Hippocampal formation (tissue), 2 donors: ENCODE results near the gene QKI.

ENCODE experiments used
- DNase-seq, 2 donors: peaks; one replicate each; lab custom pipeline; 2025; lab: John Stamatoyannopoulos, UW

Gene QKI

DNA sequence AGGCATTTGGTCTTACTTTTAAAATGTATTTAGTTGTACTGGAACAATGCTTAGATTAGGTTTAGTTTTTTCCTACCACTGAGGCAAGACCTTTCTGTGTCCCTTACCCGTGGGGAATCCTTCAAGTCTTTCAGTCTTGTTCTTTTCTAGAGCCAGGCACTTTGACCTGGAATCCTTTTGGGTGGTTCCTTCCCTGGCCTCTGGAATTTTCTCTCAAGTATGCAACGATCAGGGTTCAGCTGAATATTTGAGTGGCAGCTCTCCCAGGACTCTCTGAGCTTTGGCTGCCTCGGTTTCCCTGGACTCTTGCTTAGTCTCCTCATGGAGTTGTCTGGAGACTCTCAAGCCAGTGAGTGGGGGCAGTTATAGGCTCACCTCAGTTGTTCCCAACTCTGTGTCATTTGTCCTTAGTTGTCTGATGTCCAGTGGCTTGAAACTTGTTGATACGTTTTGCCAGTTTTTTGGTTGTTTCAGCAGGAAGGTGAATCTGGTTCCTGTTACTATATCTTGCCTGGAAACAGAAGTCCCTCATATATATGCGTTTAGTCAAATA is 118.1 kb downstream of the QKI start:
- no peak for DNase-seq

DNA sequence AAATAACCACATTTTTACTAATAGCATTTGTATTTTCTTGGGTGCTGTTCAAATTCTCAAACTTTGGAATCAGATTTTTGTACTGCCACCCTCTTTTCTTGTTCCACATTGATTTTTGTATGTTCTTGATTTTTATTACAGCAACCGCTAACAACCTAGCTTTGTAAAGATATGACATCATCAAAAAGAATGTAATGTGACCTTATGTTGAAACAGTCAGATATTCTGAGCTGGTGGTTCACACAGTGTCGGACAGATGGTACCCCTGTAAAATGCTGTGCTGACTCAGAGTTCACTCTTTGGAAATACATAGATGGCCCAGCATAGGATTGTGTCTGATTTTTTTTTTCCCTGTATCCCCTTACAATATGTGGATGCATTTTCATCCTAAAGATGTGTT is 118.9 kb downstream of the QKI start:
- no peak for DNase-seq

DNA sequence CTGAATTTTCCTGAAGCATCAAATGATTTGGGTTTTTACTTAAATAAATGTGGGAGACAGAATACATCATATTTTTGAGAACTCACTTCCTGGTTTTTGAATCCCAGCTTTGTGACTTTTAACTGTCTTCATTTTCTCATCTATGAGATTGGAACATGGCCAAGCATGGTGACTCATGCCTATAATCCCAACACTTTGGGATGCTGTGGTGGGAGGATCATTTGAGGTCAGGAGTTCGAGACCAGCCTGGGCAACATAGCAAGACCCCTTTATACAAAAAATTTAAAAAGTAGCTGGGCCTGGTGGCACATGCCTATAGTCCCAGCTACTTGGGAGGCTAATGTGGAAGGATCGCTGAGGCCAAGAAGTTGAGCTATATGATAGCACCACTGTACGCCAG is 122.3 kb downstream of the QKI start:
- no peak for DNase-seq

DNA sequence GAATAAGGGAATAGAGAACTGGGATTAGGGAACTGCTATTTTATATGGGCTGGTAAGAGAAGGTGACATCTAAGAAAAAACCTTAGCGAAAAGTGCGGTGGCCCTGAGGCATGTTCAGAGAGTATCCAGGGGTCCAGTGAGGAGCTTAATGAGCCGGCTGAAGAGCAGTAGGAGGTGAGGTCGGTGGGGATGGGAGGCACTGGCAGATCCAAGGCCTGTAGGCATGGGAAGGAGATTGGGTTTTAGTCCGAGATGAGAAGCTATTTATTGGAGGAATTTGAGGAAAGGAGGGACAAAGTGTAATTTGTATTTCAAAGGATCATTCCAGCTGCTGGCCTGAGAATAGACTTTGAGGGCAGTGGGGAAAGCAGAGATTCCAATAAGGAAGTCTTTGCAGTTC is 123.8 kb downstream of the QKI start:
- DNase-seq, result no peak

DNA sequence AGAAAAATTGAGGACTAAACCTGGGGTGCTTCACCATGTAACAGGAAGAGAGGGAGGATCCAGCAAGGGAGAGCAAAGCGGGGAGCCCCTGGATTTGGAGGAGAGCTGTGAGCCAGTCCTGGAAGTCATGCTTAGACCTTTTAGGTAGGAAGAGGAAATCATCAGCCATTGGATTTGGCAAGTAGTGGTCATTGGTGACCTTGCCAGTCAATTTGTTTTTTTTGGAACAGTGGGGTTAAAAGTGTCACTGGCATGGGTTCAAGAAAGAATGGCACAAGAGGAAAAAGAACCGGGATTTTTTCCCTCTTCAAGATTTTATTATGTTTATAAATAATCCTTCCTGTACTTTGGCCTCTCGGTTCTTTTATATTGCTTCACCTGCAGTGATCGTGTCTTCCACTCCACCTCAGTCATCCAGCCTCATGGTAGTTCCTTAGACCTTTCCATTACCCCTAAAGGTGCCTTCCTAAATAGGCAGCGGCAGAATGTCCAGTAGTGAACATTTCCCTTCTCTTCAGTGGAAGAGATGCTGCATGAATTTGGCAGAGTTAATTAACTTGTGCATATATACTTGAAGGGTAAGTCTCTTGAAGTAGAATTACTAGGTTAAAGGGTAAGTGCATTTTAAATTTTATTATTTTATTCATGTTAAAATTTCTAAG is 124.7 kb downstream of the QKI start:
- DNase-seq, result no peak

DNA sequence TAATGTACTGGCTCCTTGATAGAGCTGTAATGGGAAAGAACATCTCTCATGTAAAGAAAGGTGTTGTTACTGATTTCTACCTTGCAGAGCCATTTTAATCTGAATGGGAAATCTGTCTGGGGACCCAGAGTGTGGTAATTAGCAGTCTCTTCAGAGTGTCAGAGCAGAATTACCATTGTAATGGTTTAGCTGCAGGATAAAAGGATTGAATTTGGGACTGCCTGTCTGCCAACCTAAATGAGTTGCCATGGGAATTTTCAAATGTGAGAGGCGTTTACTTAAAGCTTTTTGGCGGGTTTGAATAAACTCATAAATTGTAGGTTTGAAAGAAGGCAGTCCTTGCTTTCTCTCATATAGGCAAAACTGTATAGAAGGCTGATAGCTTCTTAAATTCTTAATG is 128.8 kb downstream of the QKI start:
- peak in 1 of 2 donors; percentile 26 for DNase-seq

DNA sequence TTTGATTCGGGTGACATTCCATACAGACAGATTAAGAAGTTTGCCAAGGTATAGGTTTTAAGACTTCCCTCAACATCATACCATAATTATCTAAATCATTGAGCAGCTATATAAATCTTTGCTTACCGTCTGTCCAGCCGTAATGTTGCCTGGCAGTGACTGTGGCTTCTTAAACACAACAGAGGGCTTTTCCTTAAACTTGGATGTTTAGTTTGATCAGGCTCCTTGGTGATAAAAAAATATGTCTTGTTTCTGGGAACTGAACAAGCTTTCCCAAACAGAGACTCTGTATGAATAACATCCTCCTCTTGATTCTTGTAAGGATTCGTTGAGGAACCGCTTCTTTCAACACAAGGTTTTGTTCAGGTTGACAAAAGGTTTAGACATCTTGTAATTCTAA is 130.9 kb downstream of the QKI start:
- no peak for DNase-seq

DNA sequence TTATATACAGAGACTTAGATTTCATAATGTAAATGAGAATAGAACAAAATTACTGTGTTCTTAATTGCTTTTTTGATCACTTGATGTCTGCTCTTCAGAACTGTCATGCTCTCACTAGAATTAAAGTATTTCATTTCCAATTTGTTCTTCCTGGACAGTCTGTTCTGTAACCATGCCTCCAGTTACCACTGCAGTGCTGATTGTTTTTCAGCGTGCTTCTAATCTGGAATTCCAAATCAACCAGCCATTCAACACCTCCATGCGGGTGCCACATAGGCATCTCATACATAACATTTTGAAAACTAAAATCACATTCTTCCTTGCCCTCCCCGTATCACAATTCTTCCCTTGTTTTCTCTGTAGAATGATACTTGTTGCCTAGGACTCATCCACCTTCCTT is 132.8 kb downstream of the QKI start:
- DNase-seq, result no peak

DNA sequence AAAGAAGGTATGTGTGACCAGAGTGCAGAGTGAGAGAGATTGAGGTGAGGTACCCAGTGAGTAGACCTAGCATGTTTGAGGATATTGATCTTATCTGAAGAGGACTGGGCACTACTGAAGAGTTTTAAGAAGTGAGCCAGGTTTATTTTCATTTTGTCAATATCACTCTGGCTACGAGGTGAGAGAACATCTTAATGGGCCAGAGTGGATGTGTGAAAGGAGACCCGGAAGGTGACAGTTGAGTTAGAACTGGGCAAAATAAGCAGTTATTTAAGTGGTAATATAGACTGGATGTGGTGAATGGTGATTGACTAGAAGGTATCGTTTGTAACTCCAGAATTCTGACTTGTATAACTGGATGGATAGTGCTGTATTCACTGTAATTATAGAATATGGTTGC is 134.1 kb downstream of the QKI start:
- DNase-seq, result no peak

DNA sequence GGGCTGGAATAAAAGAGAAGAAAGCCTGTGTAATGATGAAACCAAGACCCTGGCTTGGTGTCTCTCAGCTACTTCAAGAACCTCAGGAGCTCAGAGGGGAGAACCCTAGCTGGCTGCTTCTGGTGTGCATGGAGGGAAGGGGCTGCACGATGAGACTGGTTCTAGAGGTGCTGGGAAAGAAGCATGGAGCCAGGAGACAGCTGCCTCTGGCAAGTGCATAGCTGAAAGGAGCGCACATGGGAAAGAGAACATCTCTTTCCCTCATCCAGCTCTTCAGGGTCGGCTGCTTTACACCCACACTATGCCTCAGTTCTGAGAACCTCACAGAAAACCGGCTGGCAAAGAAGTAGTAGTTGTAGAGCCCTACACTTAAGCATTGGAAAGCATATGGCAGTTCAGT is 139.5 kb downstream of the QKI start:
- no peak for DNase-seq

DNA sequence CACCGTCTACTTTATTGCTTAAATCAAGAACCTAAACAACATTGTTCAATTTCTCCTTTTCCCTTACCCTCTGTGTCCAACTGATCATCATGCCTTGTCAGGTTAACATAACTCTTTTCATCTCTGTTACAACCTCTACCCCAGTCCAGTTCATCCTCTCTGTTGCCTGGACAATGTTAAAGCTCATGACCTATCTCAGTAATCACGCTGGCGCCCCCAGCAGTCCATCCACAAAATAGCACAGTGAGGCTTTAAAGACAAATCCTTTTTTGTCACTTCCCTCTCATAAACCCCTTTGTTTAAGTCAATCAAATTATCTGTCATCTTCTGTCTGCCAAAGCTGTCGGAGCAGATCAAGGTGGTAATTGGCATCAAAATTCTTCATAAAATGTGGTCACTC is 140.1 kb downstream of the QKI start:
- no peak for DNase-seq

DNA sequence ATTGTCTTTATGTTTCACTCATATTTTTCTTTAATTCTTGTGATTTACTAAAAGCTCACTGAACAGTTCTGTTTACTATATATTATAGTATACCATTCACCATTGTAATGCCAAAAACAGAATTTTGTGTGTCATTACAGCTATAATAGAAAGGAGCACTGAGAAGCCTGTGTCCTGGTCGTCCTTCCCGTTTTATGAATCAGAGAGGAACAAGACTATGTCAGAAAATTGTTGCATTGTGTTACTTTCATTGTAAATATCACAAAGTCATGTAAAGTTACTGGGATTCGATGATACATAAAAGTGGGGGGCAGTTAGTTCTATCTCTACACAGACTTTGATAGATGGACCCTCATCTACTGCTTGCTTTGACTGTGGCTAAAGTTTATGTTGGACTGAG is 145.1 kb downstream of the QKI start:
- DNase-seq, result no peak

DNA sequence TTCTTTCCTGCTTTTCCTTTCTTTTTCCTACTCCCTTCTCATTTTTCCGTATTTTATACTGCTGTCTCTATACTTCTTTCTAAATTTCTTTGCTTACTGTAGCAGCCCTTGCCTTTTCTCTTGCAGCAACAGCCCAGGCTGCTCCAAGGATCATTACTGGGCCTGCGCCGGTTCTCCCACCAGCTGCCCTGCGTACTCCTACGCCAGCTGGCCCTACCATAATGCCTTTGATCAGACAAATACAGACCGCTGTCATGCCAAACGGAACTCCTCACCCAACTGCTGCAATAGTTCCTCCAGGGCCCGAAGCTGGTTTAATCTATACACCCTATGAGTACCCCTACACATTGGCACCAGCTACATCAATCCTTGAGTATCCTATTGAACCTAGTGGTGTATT is 148.8 kb downstream of the QKI start:
- no peak for DNase-seq

DNA sequence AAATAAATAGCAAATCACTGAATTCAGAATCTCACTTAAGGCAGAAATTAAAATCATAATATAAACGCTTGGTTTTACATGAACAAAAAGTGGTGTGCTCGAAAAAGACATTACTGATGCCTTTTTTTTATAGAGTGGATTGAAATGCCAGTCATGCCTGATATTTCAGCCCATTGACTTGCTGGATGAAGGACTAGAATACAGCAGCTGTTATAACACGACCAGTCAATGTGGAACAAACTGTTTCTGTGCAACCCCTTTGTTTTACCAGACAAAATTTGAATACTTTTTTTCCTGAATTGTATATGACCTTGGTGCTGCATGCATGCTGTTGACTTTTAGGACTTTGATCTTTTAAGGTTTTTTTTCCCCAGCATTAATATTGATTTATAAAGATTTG is 150.0 kb downstream of the QKI start:
- DNase-seq, result no peak

DNA sequence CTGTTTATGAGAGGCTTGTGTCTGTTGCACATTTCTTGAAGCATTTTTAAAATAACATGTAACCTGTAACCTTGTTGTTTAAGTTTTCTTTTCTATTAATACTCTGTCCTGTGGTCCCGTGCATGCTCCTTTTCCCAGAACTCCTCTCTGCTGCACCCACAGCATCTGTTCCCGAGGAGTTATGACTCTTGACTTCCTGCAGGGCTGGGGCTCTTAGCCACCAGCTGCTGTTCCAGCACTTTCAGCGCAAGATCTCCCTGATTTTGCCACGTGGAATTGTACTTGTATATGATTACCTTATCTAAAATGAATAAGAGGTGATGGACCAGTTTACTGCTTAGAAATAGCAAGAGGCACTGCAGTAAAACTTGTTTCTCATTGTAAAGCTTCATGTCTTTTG is 150.6 kb downstream of the QKI start:
- DNase-seq, result no peak

DNA sequence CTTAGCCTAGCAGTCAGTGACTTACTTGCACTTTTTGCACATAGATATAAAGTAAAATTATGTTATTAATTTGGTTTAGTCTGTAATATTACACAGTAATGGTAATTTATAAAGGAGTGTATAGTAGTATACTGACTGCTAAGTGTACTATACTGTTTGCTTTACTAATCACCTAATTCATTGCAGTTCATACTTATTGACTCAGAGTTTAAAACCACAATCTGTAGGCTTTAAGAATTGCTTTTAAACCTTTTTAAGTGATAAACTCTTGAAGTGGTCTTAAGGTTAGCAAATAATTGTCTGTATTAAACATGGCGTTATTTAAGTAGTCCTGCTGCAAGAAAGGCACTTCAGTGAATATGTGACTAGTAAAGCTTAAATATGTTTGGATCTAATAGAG is 151.5 kb downstream of the QKI start:
- DNase-seq, result no peak

DNA sequence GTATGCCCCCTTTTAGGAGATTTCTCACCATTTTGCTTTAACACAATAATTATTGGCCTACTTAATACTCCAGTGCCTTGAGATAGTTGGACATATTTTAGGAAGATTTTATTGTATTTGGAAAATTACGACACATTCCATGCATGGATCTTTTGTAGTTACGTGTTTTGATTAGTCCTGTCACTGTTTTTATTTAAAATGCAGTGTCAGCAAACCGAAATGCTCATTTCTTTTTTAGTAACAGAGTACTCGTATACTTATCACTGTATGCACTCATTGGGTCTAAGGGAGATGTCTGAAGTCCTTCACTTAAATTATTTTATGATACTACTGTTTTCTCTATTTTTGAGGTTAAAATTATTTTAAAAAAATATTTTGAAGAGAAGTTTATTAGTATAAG is 153.8 kb downstream of the QKI start:
- DNase-seq, result no peak

DNA sequence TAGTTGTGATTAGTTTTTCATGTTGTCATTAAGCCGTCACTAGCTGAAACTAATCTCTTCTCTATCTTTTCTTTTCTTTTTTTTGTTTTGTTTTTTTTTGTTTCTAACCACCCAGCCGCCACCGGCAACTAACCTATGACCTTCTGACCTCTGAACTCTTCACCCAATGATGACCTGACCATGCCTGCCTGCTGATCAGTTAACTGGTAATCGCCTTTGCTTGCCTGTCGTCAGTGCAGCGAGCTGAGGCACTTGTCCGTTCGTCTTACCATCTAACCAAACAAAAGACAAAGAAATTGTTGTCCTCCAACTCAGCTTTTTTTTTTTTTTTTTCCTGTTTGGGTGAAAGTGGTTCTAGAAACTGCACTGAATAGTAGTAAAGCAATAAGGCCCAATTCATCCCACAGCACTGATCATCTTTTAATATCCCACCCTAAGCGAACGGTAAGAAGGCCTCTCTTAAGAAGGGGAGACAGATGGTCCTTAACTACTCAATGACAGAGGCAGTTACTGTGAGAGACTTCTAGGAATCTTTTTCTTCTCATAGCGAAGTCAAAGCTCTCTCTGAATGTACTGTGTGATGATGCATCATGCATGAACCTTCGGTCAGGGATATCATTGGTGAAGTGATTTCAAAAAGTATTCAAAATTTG is 156.2 kb downstream of the QKI start:
- peak in 1 of 2 donors; percentile 31 for DNase-seq

DNA sequence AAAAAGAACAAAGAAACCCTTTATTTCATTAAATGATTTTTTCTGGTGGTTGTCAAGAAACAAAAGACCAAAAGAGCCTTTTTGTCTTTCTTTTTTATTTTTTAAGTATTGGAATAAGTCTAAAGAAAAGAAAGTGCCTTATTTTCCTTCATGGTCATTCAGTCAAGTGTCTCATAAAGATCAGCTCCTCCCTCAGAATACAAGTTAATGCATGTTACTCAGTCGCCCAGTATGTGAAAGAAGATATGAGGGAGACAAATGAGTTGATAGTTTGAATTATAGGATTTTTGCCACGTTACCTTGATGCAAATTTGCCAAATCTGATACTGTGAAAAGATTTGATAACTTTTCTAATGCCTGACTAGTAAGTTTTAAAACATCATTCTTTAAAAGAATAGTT is 157.2 kb downstream of the QKI start:
- no peak for DNase-seq

DNA sequence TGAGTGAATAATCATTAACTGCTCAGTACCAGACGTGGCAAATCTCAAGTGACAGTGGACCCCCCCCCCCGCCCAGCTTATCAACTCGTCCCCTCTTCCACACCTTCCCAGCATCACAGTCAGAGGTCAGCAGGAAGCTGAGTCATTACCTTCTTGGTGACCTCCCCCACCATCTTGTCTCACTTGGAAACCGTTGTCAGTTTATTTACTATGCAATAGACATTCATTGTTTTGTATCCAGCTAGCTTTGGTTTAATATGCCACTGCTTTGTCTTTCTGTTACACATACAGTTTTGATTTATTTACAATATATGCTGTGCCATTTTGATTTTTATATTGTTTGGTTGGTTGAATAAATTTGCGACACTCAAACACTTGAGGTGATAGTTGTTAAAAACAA is 158.1 kb downstream of the QKI start:
- DNase-seq, result no peak

DNA sequence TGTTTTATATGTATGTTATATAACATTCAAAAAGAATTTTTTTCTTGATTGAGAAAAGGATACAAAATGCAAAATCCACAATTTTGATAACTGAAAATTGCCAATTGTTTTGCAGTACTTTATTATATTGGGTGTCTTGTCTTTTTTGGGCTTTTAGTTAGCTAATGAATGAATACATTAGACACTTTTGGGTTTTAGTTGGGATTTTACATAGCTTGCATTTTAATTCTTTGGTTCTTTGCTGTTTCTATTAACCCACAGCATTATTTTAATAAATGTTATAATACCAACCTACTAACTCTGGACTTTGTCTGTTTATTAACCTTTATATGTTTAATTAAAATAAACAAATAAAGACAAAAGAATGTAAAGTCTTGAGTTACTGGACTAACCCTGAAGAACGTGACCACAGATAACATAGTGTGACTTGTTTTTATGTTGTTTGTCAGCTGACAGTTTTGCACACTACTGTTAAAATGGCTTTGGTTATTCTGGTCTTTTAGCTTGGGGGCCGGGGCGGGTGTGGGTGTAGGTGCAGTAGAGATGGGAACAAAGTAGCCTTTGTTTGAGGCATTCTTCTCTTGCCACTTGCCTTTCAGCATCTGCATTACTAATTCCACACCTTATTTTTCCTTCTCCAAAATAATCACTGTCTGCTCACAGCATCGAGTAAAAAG is 159.1 kb downstream of the QKI start:
- DNase-seq, result no peak

DNA sequence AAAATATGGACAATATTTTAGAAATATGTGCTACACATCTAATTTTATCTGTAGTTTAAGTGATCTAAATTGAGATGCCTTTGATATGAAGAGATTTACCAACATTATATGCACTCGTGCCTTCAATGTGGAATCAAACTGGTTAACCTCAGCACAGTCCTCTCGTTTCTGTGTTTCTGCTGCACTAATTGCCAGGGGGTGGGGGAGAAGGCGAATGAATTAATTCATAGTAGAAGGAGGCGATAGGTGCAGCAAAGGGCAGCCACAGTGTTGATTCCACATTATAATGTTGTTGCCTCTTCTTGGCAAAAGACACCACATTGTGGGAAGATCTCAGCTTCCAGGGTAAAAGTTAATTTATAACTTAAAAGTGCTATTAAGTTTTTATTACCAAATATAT is 161.6 kb downstream of the QKI start:
- no peak for DNase-seq

DNA sequence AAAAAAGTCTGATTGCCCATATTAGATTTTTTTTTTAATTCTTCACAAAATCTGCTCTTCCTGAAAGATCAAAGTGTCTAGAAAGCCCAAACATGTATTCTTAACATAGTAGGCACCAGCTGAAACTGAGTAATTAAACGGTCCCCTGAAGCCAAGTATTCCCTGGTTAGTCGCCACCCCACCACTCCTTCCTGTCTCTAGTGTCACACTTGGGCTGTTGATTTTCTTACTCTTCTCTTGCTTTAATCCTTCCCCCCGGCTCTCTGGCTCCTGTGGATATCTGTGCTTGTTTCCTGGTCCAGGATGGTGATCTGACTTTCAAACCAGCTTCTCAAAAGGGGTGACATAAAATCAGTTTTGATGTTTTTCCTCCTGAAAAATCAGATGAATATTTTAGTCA is 162.9 kb downstream of the QKI start:
- DNase-seq, result no peak
